ENCODE measurements around the gene ANKS1B. TPM values are rescaled to one million over a fixed set of nuclear protein-coding genes. Genes with fewer than 3 reads are reported as not detected.

Gene ANKS1B
- total and polyA plus RNA-seq, 4 donors = 0.03 to 3.4 (median 0.53) TPM

DNA sequence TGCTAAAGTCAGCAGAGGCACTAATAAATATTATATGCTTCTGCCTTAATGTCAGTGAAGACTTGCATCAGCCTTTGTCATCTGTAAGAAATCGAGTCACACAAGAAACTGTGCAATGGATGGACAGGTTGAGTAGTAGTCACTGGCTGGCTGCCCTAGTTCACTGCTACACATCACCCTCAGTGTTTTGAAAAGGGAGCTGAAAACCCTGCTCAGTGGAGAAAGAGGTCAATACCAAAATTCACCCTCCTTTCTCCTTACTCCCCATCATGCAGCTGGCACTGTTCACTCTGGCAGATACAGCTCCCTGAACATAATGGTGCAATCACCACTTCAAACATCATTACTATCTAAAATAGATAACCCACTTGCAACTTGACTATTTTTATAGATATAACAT, 6.6 kb downstream of the ANKS1B start:
- Histone ChIP-seq H3K36me3 (ENCODE audit: control insufficient read depth in 4 of 4, insufficient read depth in 3 of 4, low read depth in 1 of 4, low read length in 3 of 4) (no peaks in the 10 kb centered on the region), H3K9me3 (ENCODE audit: control insufficient read depth in 4 of 4, low read length in 3 of 4) (no peaks in the 10 kb centered on the region), H3K27me3 (ENCODE audit: control insufficient read depth in 4 of 4, insufficient read depth in 4 of 4, low read length in 3 of 4) (no peaks in the 10 kb centered on the region), H3K4me3 (ENCODE audit: low read depth in 1 of 3, low read length in 3 of 3) (no peak overlapping the region), H3K27ac (ENCODE audit: low read depth in 1 of 2, low read length in 2 of 2) (no peak overlapping the region), H3K9ac (ENCODE audit: low read depth in 1 of 2, low read length in 2 of 2) (no peak overlapping the region), H3K4me1 (ENCODE audit: control insufficient read depth in 4 of 4, insufficient read depth in 4 of 4, low read length in 3 of 4) (no peaks in the 10 kb centered on the region)
- TF ChIP-seq, protein P1, sequence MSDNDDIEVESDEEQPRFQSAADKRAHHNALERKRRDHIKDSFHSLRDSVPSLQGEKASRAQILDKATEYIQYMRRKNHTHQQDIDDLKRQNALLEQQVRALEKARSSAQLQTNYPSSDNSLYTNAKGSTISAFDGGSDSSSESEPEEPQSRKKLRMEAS (IDR thresholded peaks at IDR 0.05) = no peak
- TF ChIP-seq HNF4A (conservative IDR thresholded peaks at IDR 0.05) (no peak), HNF4G (IDR thresholded peaks at IDR 0.05) (no peak), CTCF (IDR thresholded peaks at IDR 0.05; ENCODE audit: low read depth, low read length, missing input control) (no peak), SP1 (IDR thresholded peaks at IDR 0.05) (no peak), RXRA (IDR thresholded peaks at IDR 0.05) (no peak), FOXA1 (IDR thresholded peaks at IDR 0.05) (no peak), GABPA (IDR thresholded peaks at IDR 0.05 in 1 of 2, conservative IDR thresholded peaks at IDR 0.05 in 1 of 2) (no peak), NR2F2 (IDR thresholded peaks at IDR 0.05) (no peak), FOXA2 (IDR thresholded peaks at IDR 0.05) (no peak), TAF1 (conservative IDR thresholded peaks at IDR 0.05) (no peak), ZBTB33 (IDR thresholded peaks at IDR 0.05) (no peak), YY1 (IDR thresholded peaks at IDR 0.05) (no peak), JUND (IDR thresholded peaks at IDR 0.05) (no peak), EGR1 (IDR thresholded peaks at IDR 0.05; ENCODE audit: low read depth in 2 of 2) (no peak), RAD21 (IDR thresholded peaks at IDR 0.05) (no peak)
- TF ChIP-seq, protein P2, sequence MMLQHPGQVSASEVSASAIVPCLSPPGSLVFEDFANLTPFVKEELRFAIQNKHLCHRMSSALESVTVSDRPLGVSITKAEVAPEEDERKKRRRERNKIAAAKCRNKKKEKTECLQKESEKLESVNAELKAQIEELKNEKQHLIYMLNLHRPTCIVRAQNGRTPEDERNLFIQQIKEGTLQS (IDR thresholded peaks at IDR 0.05) = no peak
- TF ChIP-seq, protein P3, sequence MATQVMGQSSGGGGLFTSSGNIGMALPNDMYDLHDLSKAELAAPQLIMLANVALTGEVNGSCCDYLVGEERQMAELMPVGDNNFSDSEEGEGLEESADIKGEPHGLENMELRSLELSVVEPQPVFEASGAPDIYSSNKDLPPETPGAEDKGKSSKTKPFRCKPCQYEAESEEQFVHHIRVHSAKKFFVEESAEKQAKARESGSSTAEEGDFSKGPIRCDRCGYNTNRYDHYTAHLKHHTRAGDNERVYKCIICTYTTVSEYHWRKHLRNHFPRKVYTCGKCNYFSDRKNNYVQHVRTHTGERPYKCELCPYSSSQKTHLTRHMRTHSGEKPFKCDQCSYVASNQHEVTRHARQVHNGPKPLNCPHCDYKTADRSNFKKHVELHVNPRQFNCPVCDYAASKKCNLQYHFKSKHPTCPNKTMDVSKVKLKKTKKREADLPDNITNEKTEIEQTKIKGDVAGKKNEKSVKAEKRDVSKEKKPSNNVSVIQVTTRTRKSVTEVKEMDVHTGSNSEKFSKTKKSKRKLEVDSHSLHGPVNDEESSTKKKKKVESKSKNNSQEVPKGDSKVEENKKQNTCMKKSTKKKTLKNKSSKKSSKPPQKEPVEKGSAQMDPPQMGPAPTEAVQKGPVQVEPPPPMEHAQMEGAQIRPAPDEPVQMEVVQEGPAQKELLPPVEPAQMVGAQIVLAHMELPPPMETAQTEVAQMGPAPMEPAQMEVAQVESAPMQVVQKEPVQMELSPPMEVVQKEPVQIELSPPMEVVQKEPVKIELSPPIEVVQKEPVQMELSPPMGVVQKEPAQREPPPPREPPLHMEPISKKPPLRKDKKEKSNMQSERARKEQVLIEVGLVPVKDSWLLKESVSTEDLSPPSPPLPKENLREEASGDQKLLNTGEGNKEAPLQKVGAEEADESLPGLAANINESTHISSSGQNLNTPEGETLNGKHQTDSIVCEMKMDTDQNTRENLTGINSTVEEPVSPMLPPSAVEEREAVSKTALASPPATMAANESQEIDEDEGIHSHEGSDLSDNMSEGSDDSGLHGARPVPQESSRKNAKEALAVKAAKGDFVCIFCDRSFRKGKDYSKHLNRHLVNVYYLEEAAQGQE (IDR thresholded peaks at IDR 0.05) = no peak
- no peak for DNase-seq (ENCODE audit: low spot score)
- 91% methylated on average over 1 of the region's 1 CpG for WGBS
